Mesendoderm (in vitro differentiated cells): Measurements from ENCODE around the gene KAZN.

ENCODE experiments used
- DNase-seq: peaks from one replicate; pipeline ENCODE4 v3.0.0; 2013
- H2AK5ac ChIP-seq: 2 replicates; pipeline ENCODE4 v1.6.1; 2013; ENCODE audit warnings: low read length, inconsistent platforms
- H2BK120ac ChIP-seq: 2 replicates; pipeline ENCODE4 v1.6.1; 2013; ENCODE audit warnings: low read depth, mild to moderate bottlenecking, low read length, moderate library complexity, mixed read lengths
- H2BK15ac ChIP-seq: replicated peaks from 2 replicates; pipeline ENCODE4 v1.6.1; 2013; ENCODE audit warnings: low read depth, mild to moderate bottlenecking, moderate library complexity
- H2BK5ac ChIP-seq: 2 replicates; pipeline ENCODE4 v1.6.1; 2013; ENCODE audit warnings: low read length, inconsistent platforms
- H3K18ac ChIP-seq: 2 replicates; pipeline ENCODE4 v1.6.1; 2013; ENCODE audit warnings: mild to moderate bottlenecking, low read length, mixed read lengths
- H3K23ac ChIP-seq: one replicate; pipeline ENCODE4 v1.6.1; 2013; ENCODE audit warnings: low read length
- H3K27ac ChIP-seq: 2 replicates; pipeline ENCODE4 v1.5.1; 2013; ENCODE audit warnings: low read depth, mild to moderate bottlenecking, inconsistent platforms, low read length, moderate library complexity
- H3K27me3 ChIP-seq: 2 replicates; pipeline ENCODE4 v1.6.1; 2013; ENCODE audit warnings: low read length, control low read depth, mild to moderate bottlenecking, inconsistent platforms; ENCODE audit not compliant: insufficient read depth, poor library complexity
- H3K36me3 ChIP-seq: 2 replicates; pipeline ENCODE4 v1.6.1; 2013; ENCODE audit warnings: low read length, inconsistent platforms; ENCODE audit not compliant: control insufficient read depth, insufficient read depth
- H3K4ac ChIP-seq: one replicate; pipeline ENCODE4 v1.6.1; 2013; ENCODE audit warnings: low read depth, mild to moderate bottlenecking, low read length, moderate library complexity
- H3K4me1 ChIP-seq: 2 replicates; pipeline ENCODE4 v1.6.1; 2013; ENCODE audit warnings: low read depth, low read length, inconsistent platforms; ENCODE audit not compliant: control insufficient read depth
- H3K4me2 ChIP-seq: 2 replicates; pipeline ENCODE4 v1.6.1; 2013; ENCODE audit warnings: low read length
- H3K4me3 ChIP-seq: 2 replicates; pipeline ENCODE4 v1.5.1; 2013; ENCODE audit warnings: mild to moderate bottlenecking, low read length
- H3K56ac ChIP-seq: one replicate; pipeline ENCODE4 v1.6.1; 2013; ENCODE audit warnings: low read length
- H3K79me1 ChIP-seq: 2 replicates; pipeline ENCODE4 v1.6.1; 2013; ENCODE audit warnings: low read length, inconsistent platforms
- H3K79me2 ChIP-seq: 2 replicates; pipeline ENCODE4 v1.6.1; 2013; ENCODE audit warnings: mild to moderate bottlenecking, low read length; ENCODE audit not compliant: control insufficient read depth, insufficient read depth
- H3K9ac ChIP-seq: 2 replicates; pipeline ENCODE4 v1.6.1; 2013; ENCODE audit warnings: low read length, inconsistent platforms
- H4K5ac ChIP-seq: one replicate; pipeline ENCODE4 v1.6.1; 2013; ENCODE audit warnings: low read length
- H4K8ac ChIP-seq: one replicate; pipeline ENCODE4 v1.6.1; 2013; ENCODE audit warnings: low read depth, mild to moderate bottlenecking, control low read depth, low read length, moderate library complexity
- WGBS: extraction: QIAGEN DNeasy Blood & Tissue Kit; methylation state at CpG from one replicate; pipeline ENCODE4 v1.1.7; 2013; ENCODE audit warnings: low lambda C conversion rate, missing lambda C conversion rate; ENCODE audit not compliant: insufficient coverage; ENCODE audit errors: extremely low coverage; 5-methylcytosine and 5-hydroxymethylcytosine counted together

Gene KAZN

GRCh38 chr1:14636897-14637632 is 38.6 kb downstream of the KAZN start:
- no peak overlapping the region for H3K4ac ChIP-seq
- H2BK120ac ChIP-seq, result no peak overlapping the region
- no peak overlapping the region for H3K9ac ChIP-seq
- no peak overlapping the region for H3K4me3 ChIP-seq
- no peak overlapping the region for H3K23ac ChIP-seq
- H3K56ac ChIP-seq, result no peak overlapping the region
- no peak for DNase-seq
- H3K4me1 ChIP-seq, result peaks cover 2% of the 10 kb centered on the region
- H3K36me3 ChIP-seq, result no peaks in the 10 kb centered on the region
- no peak overlapping the region for H2BK5ac ChIP-seq
- no peaks in the 10 kb centered on the region for H3K27me3 ChIP-seq
- no peak overlapping the region for H4K5ac ChIP-seq
- H3K27ac ChIP-seq, result no peak overlapping the region
- no peak overlapping the region for H4K8ac ChIP-seq
- no peak overlapping the region for H3K18ac ChIP-seq
- H3K4me2 ChIP-seq, result no peak overlapping the region
- peaks cover 11% of the 10 kb centered on the region for H3K79me2 ChIP-seq
- H3K79me1 ChIP-seq, result peaks cover 24% of the 10 kb centered on the region
- no CpG with 5 or more reads among the region's 9 CpGs for WGBS
- H2AK5ac ChIP-seq, result no peak overlapping the region
- H2BK15ac ChIP-seq, result no peak overlapping the region

- Histone ChIP-seq H2BK120ac (no peak overlapping the region), H3K27me3 (no peaks in the 10 kb centered on the region)
- no CpG with 5 or more reads among the region's 15 CpGs for WGBS
These were observed 41.0 kb downstream of the KAZN start for GRCh38 chr1:14639291-14640050.

GRCh38 chr1:14642712-14643111 is 44.2 kb downstream of the KAZN start:
- Histone ChIP-seq H4K8ac (no peak overlapping the region), H3K9ac (no peak overlapping the region), H3K23ac (no peak overlapping the region), H2BK15ac (no peak overlapping the region), H2BK5ac (no peak overlapping the region), H3K36me3 (no peaks in the 10 kb centered on the region), H4K5ac (no peak overlapping the region), H3K4me2 (no peak overlapping the region), H3K79me1 (peaks cover 7% of the 10 kb centered on the region), H2BK120ac (no peak overlapping the region), H3K27ac (no peak overlapping the region), H3K18ac (no peak overlapping the region), H3K27me3 (no peaks in the 10 kb centered on the region), H2AK5ac (no peak overlapping the region), H3K4me3 (no peak overlapping the region), H3K4ac (no peak overlapping the region), H3K4me1 (peaks cover 3% of the 10 kb centered on the region), H3K56ac (no peak overlapping the region), H3K79me2 (peaks cover 3% of the 10 kb centered on the region)
- no peak for DNase-seq
- no CpG with 5 or more reads among the region's 3 CpGs for WGBS

More at GRCh38 chr1:14639291-14640050, 41.0 kb downstream of the KAZN start:
- H2BK5ac ChIP-seq, result no peak overlapping the region
- H3K36me3 ChIP-seq, result no peaks in the 10 kb centered on the region
- no peak overlapping the region for H3K4ac ChIP-seq
- peak overlapping the region; percentile 47 for H3K56ac ChIP-seq
- no peak overlapping the region for H4K8ac ChIP-seq
- no peak overlapping the region for H3K4me2 ChIP-seq
- no peak overlapping the region for H3K9ac ChIP-seq
- H3K27ac ChIP-seq, result no peak overlapping the region
- no peak overlapping the region for H3K23ac ChIP-seq
- no peak overlapping the region for H2BK15ac ChIP-seq
- H3K4me3 ChIP-seq, result no peak overlapping the region
- H2AK5ac ChIP-seq, result no peak overlapping the region
- peaks cover 11% of the 10 kb centered on the region for H3K79me2 ChIP-seq
- no peak overlapping the region for H4K5ac ChIP-seq
- H3K79me1 ChIP-seq, result peaks cover 22% of the 10 kb centered on the region
- no peak for DNase-seq
- no peak overlapping the region for H3K18ac ChIP-seq
- peaks cover 2% of the 10 kb centered on the region for H3K4me1 ChIP-seq

GRCh38 chr1:14646973-14647372 is 48.5 kb downstream of the KAZN start:
- WGBS, result no CpG with 5 or more reads among the region's 8 CpGs
- no peak overlapping the region for H4K8ac ChIP-seq

DNA sequence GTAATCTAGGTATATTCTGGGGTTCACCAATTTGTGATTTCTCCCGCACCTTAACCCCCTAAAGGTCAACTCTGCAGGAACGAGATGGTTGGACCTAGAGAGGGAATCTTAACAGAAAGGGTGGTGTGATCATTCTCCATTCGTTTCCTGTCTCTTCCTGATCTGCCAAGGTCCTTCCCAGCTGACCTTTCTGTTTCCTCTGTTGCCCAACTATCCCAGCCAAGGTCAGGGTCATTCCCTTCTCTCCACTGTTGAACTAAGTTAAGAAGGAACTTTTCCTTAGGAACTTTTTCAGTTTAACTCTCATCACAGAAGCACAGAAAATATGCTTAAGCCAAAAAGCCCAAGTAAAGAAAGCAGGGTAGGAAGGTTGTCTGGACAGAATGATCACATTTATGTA is 49.3 kb downstream of the KAZN start:
- H3K27ac ChIP-seq, result no peak overlapping the region
- H3K4me2 ChIP-seq, result no peak overlapping the region
- no peak overlapping the region for H2BK5ac ChIP-seq
- peaks cover 16% of the 10 kb centered on the region for H3K4me1 ChIP-seq
- H2AK5ac ChIP-seq, result peak overlapping the region; percentile 46
- H3K23ac ChIP-seq, result no peak overlapping the region
- no peak overlapping the region for H4K5ac ChIP-seq
- no peak overlapping the region for H3K4ac ChIP-seq
- no peak for DNase-seq
- no peak overlapping the region for H2BK120ac ChIP-seq
- WGBS, result no CpG with 5 or more reads among the region's 3 CpGs
- H3K4me3 ChIP-seq, result no peak overlapping the region
- no peak overlapping the region for H4K8ac ChIP-seq
- no peak overlapping the region for H3K9ac ChIP-seq
- H3K79me1 ChIP-seq, result peaks cover 2% of the 10 kb centered on the region
- H3K36me3 ChIP-seq, result no peaks in the 10 kb centered on the region
- peak overlapping the region; percentile 44 for H3K56ac ChIP-seq
- H3K79me2 ChIP-seq, result peaks cover 9% of the 10 kb centered on the region
- H2BK15ac ChIP-seq, result no peak overlapping the region
- H3K27me3 ChIP-seq, result no peaks in the 10 kb centered on the region
- peak overlapping the region; percentile 54 for H3K18ac ChIP-seq

More at GRCh38 chr1:14646973-14647372, 48.5 kb downstream of the KAZN start:
- no peak for DNase-seq
- Histone ChIP-seq H3K4ac (peak overlapping the region; percentile 79), H3K4me1 (peaks cover 16% of the 10 kb centered on the region), H3K4me2 (no peak overlapping the region), H4K5ac (no peak overlapping the region), H2BK120ac (no peak overlapping the region), H3K27me3 (no peaks in the 10 kb centered on the region), H3K18ac (peak overlapping the region; percentile 25), H3K9ac (no peak overlapping the region), H2BK5ac (no peak overlapping the region), H3K79me2 (peaks cover 9% of the 10 kb centered on the region), H2AK5ac (no peak overlapping the region), H3K79me1 (peaks cover 2% of the 10 kb centered on the region), H2BK15ac (no peak overlapping the region), H3K56ac (no peak overlapping the region), H3K36me3 (no peaks in the 10 kb centered on the region), H3K23ac (no peak overlapping the region), H3K4me3 (no peak overlapping the region), H3K27ac (no peak overlapping the region)
